GM12875 (cell line): ENCODE measurements around the gene SBDS.

Experiments used
- H3K4me3 ChIP-seq: one replicate; pipeline ENCODE4 v1.5.1; 2011; ENCODE audit warnings: low read depth, low read length, control low read depth
- TF ChIP-seq, protein P1 (sequence below): IDR thresholded peaks from 2 replicates; pipeline ENCODE4 v1.5.1; 2011; ENCODE audit warnings: low read depth, mild to moderate bottlenecking, control low read depth, inconsistent platforms, low read length, moderate library complexity, borderline replicate concordance; ENCODE audit not compliant: insufficient read depth

The SBDS gene

DNA sequence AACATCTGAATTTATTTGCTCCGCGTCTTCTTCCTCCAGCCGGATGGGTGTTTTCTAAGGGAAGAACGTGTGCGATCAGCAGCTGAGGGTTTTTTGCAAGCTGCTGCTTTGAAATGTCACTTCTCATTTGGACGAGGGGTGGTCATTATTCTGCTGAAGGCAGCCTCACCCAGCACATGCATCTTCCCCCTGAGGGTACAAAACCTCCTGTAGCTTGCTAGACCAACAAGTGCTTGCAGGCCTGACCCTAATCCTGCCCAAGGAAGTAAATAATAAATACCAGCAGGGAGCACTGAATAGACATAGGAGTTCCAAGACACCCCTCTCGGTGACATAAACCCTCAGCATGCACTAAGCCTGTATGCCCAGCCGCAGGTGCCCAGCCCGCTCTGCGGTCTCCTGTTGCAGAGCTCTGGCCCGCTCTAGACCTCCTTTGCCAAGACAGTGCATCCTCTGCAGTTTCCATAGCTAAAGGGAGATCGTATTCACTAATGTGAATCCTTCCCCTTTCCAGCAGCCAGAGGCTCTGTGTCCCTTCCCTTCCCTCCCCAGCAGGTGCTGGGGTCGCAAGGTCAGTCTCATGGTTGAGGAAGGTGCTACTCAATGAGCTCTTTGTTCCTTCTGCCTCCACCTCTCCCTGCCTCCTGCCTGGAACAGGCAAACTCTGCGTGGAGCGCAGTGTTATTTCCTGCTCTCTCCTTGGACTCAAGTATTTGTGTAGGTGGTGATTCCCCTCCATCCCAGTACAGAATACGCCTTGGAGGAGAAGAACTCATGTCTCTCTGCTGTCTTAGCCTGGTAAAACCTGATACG is 36.6 kb downstream of the SBDS start:
- TF ChIP-seq, protein P1, sequence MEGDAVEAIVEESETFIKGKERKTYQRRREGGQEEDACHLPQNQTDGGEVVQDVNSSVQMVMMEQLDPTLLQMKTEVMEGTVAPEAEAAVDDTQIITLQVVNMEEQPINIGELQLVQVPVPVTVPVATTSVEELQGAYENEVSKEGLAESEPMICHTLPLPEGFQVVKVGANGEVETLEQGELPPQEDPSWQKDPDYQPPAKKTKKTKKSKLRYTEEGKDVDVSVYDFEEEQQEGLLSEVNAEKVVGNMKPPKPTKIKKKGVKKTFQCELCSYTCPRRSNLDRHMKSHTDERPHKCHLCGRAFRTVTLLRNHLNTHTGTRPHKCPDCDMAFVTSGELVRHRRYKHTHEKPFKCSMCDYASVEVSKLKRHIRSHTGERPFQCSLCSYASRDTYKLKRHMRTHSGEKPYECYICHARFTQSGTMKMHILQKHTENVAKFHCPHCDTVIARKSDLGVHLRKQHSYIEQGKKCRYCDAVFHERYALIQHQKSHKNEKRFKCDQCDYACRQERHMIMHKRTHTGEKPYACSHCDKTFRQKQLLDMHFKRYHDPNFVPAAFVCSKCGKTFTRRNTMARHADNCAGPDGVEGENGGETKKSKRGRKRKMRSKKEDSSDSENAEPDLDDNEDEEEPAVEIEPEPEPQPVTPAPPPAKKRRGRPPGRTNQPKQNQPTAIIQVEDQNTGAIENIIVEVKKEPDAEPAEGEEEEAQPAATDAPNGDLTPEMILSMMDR = no peak
- no peak overlapping the region for H3K4me3 ChIP-seq

DNA sequence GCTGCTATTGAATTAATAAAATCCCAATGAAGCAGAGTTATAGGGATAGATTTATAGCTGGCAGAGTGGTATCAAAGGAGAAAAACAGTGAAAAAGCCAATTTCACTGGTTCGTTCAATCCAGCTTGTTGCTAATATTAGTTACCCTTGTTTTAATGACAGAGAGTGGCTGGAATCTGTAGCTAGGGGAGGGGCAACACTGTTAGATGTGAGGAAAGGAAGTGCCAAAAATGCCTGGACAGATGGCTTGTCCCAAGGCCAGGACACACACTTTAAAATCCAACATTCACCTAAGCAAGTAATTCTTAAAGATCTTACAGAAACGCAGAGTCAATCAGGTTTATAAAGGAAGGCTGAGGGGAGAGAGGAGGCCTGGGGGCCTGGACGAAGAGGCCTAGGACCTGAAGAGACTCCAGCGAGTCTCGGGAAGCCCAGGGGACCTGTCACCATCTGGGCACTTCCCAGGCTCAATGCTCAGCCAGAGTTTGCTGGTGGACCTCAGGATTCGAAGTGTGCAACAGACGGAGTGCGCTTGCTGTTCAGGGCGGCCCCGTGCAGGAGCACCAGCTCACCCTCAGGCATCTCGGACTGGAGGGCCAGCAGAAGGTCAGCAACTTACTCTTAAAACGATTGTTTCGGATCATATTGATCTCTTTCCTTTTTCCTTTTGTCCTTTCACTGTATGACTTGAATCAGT is 37.6 kb downstream of the SBDS start:
- TF ChIP-seq, protein P1 = no peak

DNA sequence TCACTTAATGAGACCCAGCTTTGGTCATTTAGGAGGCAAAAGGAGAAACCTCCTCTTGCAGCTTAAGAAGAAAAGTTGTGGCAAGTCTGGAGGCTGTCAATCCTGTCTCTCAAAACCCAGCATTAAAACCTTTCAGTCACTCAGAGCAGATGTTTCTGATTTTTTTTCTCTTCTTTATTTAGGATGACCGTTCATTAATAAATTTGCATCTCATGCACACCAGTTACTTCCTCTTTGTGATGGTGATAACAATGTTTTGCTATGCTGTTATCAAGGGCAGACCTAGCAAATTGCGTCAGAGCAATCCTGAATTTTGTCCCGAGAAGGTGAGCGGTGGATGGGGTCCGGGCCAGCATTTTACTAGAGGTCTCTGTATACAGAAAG is 42.4 kb downstream of the SBDS start:
- H3K4me3 ChIP-seq = no peak overlapping the region
- TF ChIP-seq, protein P1 = no peak

More for the DNA sequence above, 37.6 kb downstream of the SBDS start:
- H3K4me3 ChIP-seq = no peak overlapping the region

DNA sequence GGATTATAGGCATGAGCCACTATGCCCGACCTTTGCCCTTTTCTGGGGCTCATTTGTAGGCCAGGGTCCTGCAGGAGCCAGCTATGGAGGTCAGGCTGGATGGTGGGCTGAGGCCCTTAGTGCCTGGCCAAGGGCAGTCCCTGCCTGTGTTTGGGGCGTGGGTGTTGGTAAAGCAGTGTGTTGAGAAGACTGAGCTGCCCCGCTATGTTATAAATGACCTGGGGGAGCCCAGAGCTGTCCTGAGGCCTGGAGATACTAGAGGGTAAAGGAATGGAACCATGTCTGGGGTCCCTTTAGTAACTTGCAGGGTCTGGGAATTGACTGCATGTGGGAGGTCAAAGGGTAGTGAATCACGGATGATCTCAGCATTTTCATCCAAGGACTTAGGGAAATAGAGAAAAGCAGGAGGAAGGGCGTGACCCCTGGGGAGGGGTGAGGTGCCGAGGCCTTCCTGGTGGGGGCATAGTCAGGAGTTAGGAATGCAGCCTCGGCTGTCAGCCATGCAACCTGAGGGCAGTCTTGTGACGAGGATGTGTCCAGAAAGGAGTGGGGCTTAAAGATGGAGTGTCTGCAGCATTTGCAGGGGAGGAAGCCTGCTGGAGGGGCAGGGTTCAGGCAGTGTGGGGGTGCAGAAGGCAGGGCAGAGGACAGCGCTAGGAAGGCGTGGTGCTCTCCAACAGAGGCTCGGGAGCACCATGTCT is 42.9 kb downstream of the SBDS start:
- TF ChIP-seq, protein P1 = no peak
- H3K4me3 ChIP-seq = no peak overlapping the region

DNA sequence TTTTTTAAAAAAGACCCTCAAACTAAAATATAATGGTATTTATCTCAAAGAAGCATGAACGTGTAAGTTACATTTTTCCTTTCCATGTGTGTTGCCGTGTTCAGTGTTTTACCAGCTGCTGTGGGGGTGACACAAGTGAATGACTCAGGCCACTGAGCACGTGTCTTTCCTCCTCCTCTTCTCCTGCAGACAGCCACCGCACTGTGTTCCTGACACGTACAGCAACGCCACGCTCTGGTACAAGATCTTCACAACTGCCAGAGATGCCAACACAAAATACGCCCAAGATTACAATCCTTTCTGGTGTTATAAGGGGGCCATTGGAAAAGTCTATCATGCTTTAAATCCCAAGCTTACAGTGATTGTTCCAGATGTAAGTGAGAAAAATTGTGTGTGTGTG is 44.6 kb downstream of the SBDS start:
- TF ChIP-seq, protein P1 = no peak
- no peak overlapping the region for H3K4me3 ChIP-seq

DNA sequence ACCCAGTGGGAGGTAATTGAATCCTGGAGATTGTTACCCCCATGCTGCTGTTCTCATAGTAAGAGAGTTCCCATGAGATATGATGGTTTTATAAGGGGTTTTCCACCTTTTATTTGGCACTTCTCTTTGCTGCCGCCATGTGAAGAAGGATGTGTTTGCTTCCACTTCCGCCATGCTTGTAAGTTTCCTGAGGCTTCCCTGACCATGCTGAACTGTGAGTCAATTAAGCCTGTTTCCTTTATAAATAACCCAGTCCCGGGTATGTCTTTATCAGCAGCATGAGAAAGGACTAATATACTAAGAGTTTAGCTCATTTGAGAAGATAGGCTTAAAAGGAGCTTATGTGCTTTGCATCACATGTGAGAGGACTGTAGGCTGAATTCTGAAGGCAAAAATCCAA is 45.1 kb downstream of the SBDS start:
- no peak overlapping the region for H3K4me3 ChIP-seq
- TF ChIP-seq, protein P1 = no peak
